ENCODE measurements around the gene ROMO1.

The ROMO1 gene

GRCh38 chr20:35699127-35699956 lies at the start of gene ROMO1, which contains the start of gene NFS1:
Gene ROMO1, plus strand, starts transcription at chr20:35699405. Its CDS starts 228 bp downstream, at chr20:35699633.
Gene NFS1, minus strand, starts transcription at chr20:35699352. Its CDS starts 64 bp downstream, at chr20:35699288.
- DNase-seq (ENCODE audit: low read depth), result peak; percentile 80

GRCh38 chr20:35650632-35651031 lies 48.6 kb upstream of the ROMO1 start:
- DNase-seq (ENCODE audit: low read depth), result no peak

GRCh38 chr20:35651958-35652357 lies 47.2 kb upstream of the ROMO1 start:
- no peak for DNase-seq (ENCODE audit: low read depth)

- no peak for DNase-seq (ENCODE audit: low read depth)
These were observed 46.4 kb upstream of the ROMO1 start for GRCh38 chr20:35652641-35653429.

- no peak for DNase-seq (ENCODE audit: low read depth)
These were observed 45.8 kb upstream of the ROMO1 start for GRCh38 chr20:35653430-35653734.

- DNase-seq (ENCODE audit: low read depth), result no peak
These were observed 45.3 kb upstream of the ROMO1 start for GRCh38 chr20:35653893-35654292.

GRCh38 chr20:35654415-35654814 lies 44.8 kb upstream of the ROMO1 start:
- DNase-seq (ENCODE audit: low read depth), result no peak

- DNase-seq (ENCODE audit: low read depth), result no peak
These were observed 41.9 kb upstream of the ROMO1 start for GRCh38 chr20:35657271-35657670.

GRCh38 chr20:35660122-35660937 lies 38.9 kb upstream of the ROMO1 start:
- DNase-seq (ENCODE audit: low read depth), result no peak

GRCh38 chr20:35661053-35661452 lies 38.2 kb upstream of the ROMO1 start:
- DNase-seq (ENCODE audit: low read depth), result no peak

GRCh38 chr20:35661908-35662307 lies 37.3 kb upstream of the ROMO1 start:
- no peak for DNase-seq (ENCODE audit: low read depth)

- no peak for DNase-seq (ENCODE audit: low read depth)
These were observed 36.7 kb upstream of the ROMO1 start for GRCh38 chr20:35662551-35662950.

- DNase-seq (ENCODE audit: low read depth), result peak; percentile 34
These were observed 35.4 kb upstream of the ROMO1 start for GRCh38 chr20:35663516-35664465.

GRCh38 chr20:35664466-35665206 lies 34.6 kb upstream of the ROMO1 start, which contains the start of the genes CPNE1 and RBM12:
Gene CPNE1, minus strand, starts transcription at chr20:35664900. Its CDS starts 31,977 bp downstream, at chr20:35632923.
Gene RBM12, minus strand, starts transcription at chr20:35664900. Its CDS starts 9,578 bp downstream, at chr20:35655322.
- peak; percentile 88 for DNase-seq (ENCODE audit: low read depth)

- no peak for DNase-seq (ENCODE audit: low read depth)
These were observed 33.3 kb upstream of the ROMO1 start for GRCh38 chr20:35665949-35666288.

GRCh38 chr20:35669221-35669620 lies 30.0 kb upstream of the ROMO1 start:
- DNase-seq (ENCODE audit: low read depth), result no peak

GRCh38 chr20:35669681-35670080 lies 29.5 kb upstream of the ROMO1 start:
- no peak for DNase-seq (ENCODE audit: low read depth)

GRCh38 chr20:35673884-35674283 lies 25.3 kb upstream of the ROMO1 start:
- no peak for DNase-seq (ENCODE audit: low read depth)

GRCh38 chr20:35674921-35675320 lies 24.3 kb upstream of the ROMO1 start:
- no peak for DNase-seq (ENCODE audit: low read depth)

- no peak for DNase-seq (ENCODE audit: low read depth)
These were observed 18.6 kb upstream of the ROMO1 start for GRCh38 chr20:35680452-35681183.

All from stimulated activated CD8-positive, alpha-beta memory T cell treated with anti-CD3 and anti-CD28 coated beads, Interleukin-4, amount 100 ng/mL, for 24 hours (primary cell).